Measurements from ENCODE around the gene CDKAL1. TPM values are rescaled to one million over a fixed set of nuclear protein-coding genes. Genes with fewer than 3 reads are reported as not detected.

Gene CDKAL1
- total and polyA plus RNA-seq, 4 donors = 2.0 to 12.9 (median 6.7) TPM

DNA sequence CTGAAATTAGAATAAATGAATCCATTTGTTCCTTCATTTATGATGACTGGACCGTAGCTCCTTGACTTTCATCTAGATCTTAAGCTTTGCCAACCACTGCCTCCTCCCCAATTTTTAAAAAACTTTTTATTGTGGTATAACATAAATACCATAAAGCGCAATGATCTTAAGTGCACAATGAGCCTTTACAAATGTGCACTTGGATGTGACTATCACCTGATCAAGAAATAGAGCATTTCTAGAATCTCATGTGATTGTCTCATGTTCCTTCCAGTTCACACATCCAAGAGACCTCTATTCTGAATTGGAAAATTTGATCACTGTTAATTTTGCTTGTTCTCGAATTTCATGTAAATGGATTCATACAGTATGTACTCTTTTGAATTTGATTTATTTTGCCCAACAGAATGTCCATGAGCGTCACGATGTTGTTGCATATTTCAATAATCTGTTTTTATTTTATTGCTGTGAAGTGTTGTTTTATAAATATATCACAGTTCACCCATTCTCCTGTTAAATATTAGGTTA, 442.2 kb downstream of the CDKAL1 start:
- no peak overlapping the region for H3K27ac ChIP-seq (ENCODE audit: low read depth in 1 of 2, low read length in 2 of 2)
- no peak overlapping the region for H3K9ac ChIP-seq (ENCODE audit: low read depth in 1 of 2, low read length in 2 of 2)
- DNase-seq (ENCODE audit: low spot score) = no peak
- H3K9me3 ChIP-seq (ENCODE audit: control insufficient read depth in 4 of 4, low read length in 3 of 4) = no peaks in the 10 kb centered on the region
- H3K4me1 ChIP-seq (ENCODE audit: control insufficient read depth in 4 of 4, insufficient read depth in 4 of 4, low read length in 3 of 4) = no peaks in the 10 kb centered on the region
- no peaks in the 10 kb centered on the region for H3K27me3 ChIP-seq (ENCODE audit: control insufficient read depth in 4 of 4, insufficient read depth in 4 of 4, low read length in 3 of 4)
- WGBS = 97% methylated on average over 5 of the region's 5 CpGs
- TF ChIP-seq YY1 (IDR thresholded peaks at IDR 0.05) (no peak), RXRA (IDR thresholded peaks at IDR 0.05) (no peak), FOXA1 (IDR thresholded peaks at IDR 0.05) (no peak)
- no peaks in the 10 kb centered on the region for H3K36me3 ChIP-seq (ENCODE audit: control insufficient read depth in 4 of 4, insufficient read depth in 3 of 4, low read depth in 1 of 4, low read length in 3 of 4)
- no peak overlapping the region for H3K4me3 ChIP-seq (ENCODE audit: low read depth in 1 of 3, low read length in 3 of 3)

GRCh38 chr6:20978151-20978614, 443.9 kb downstream of the CDKAL1 start:
- no peak overlapping the region for H3K27ac ChIP-seq (ENCODE audit: low read depth in 1 of 2, low read length in 2 of 2)
- H3K4me1 ChIP-seq (ENCODE audit: control insufficient read depth in 4 of 4, insufficient read depth in 4 of 4, low read length in 3 of 4) = no peaks in the 10 kb centered on the region
- no peak overlapping the region for H3K9ac ChIP-seq (ENCODE audit: low read depth in 1 of 2, low read length in 2 of 2)
- 81% methylated on average over 5 of the region's 5 CpGs for WGBS
- H3K4me3 ChIP-seq (ENCODE audit: low read depth in 1 of 3, low read length in 3 of 3) = no peak overlapping the region
- H3K36me3 ChIP-seq (ENCODE audit: control insufficient read depth in 4 of 4, insufficient read depth in 3 of 4, low read depth in 1 of 4, low read length in 3 of 4) = no peaks in the 10 kb centered on the region
- no peak for DNase-seq (ENCODE audit: low spot score)
- H3K9me3 ChIP-seq (ENCODE audit: control insufficient read depth in 4 of 4, low read length in 3 of 4) = no peaks in the 10 kb centered on the region
- H3K27me3 ChIP-seq (ENCODE audit: control insufficient read depth in 4 of 4, insufficient read depth in 4 of 4, low read length in 3 of 4) = no peaks in the 10 kb centered on the region
- TF ChIP-seq, protein P1, sequence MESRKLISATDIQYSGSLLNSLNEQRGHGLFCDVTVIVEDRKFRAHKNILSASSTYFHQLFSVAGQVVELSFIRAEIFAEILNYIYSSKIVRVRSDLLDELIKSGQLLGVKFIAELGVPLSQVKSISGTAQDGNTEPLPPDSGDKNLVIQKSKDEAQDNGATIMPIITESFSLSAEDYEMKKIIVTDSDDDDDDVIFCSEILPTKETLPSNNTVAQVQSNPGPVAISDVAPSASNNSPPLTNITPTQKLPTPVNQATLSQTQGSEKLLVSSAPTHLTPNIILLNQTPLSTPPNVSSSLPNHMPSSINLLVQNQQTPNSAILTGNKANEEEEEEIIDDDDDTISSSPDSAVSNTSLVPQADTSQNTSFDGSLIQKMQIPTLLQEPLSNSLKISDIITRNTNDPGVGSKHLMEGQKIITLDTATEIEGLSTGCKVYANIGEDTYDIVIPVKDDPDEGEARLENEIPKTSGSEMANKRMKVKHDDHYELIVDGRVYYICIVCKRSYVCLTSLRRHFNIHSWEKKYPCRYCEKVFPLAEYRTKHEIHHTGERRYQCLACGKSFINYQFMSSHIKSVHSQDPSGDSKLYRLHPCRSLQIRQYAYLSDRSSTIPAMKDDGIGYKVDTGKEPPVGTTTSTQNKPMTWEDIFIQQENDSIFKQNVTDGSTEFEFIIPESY (IDR thresholded peaks at IDR 0.05) = no peak
- TF ChIP-seq TAF1 (conservative IDR thresholded peaks at IDR 0.05) = no peak
- no peak for TF ChIP-seq HNF4G (IDR thresholded peaks at IDR 0.05)

- Histone ChIP-seq H3K27me3 (ENCODE audit: control insufficient read depth in 4 of 4, insufficient read depth in 4 of 4, low read length in 3 of 4) (no peaks in the 10 kb centered on the region), H3K9ac (ENCODE audit: low read depth in 1 of 2, low read length in 2 of 2) (no peak overlapping the region), H3K27ac (ENCODE audit: low read depth in 1 of 2, low read length in 2 of 2) (no peak overlapping the region), H3K36me3 (ENCODE audit: control insufficient read depth in 4 of 4, insufficient read depth in 3 of 4, low read depth in 1 of 4, low read length in 3 of 4) (no peaks in the 10 kb centered on the region), H3K9me3 (ENCODE audit: control insufficient read depth in 4 of 4, low read length in 3 of 4) (peaks cover 0 to 2% (median under 1%) of the 10 kb centered on the region in 4 donors), H3K4me3 (ENCODE audit: low read depth in 1 of 3, low read length in 3 of 3) (no peak overlapping the region), H3K4me1 (ENCODE audit: control insufficient read depth in 4 of 4, insufficient read depth in 4 of 4, low read length in 3 of 4) (no peaks in the 10 kb centered on the region)
- no peak for DNase-seq (ENCODE audit: low spot score)
- WGBS = 96% methylated on average over 1 of the region's 1 CpG
- TF ChIP-seq MAX (IDR thresholded peaks at IDR 0.05) (no peak), JUND (IDR thresholded peaks at IDR 0.05) (no peak), SP1 (IDR thresholded peaks at IDR 0.05) (no peak), GABPA (IDR thresholded peaks at IDR 0.05 in 1 of 2, conservative IDR thresholded peaks at IDR 0.05 in 1 of 2) (no peak), RAD21 (IDR thresholded peaks at IDR 0.05) (no peak), HNF4G (IDR thresholded peaks at IDR 0.05) (no peak), CTCF (IDR thresholded peaks at IDR 0.05; ENCODE audit: low read depth, low read length, missing input control) (no peak), REST (IDR thresholded peaks at IDR 0.05) (no peak), NR2F2 (IDR thresholded peaks at IDR 0.05) (no peak), EGR1 (IDR thresholded peaks at IDR 0.05; ENCODE audit: low read depth in 2 of 2) (no peak), FOXA1 (IDR thresholded peaks at IDR 0.05) (no peak), RXRA (IDR thresholded peaks at IDR 0.05) (no peak), FOXA2 (IDR thresholded peaks at IDR 0.05) (no peak)
- TF ChIP-seq, protein P2, sequence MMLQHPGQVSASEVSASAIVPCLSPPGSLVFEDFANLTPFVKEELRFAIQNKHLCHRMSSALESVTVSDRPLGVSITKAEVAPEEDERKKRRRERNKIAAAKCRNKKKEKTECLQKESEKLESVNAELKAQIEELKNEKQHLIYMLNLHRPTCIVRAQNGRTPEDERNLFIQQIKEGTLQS (IDR thresholded peaks at IDR 0.05) = no peak
Measured at GRCh38 chr6:20979076-20979475, 444.8 kb downstream of the CDKAL1 start.

Data from liver (tissue), 9 donors.